Cortex of kidney (tissue), 1 donor: ENCODE results near the gene VMP1.
"Not testable (repeated sequence)": the region's sequence is repeated elsewhere in the genome, so short reads cannot be mapped to it uniquely, and the experiment has no call there.

Experiments
- DNase-seq: peaks from one replicate; lab custom pipeline; 2025; lab: John Stamatoyannopoulos, UW

Gene VMP1

DNA sequence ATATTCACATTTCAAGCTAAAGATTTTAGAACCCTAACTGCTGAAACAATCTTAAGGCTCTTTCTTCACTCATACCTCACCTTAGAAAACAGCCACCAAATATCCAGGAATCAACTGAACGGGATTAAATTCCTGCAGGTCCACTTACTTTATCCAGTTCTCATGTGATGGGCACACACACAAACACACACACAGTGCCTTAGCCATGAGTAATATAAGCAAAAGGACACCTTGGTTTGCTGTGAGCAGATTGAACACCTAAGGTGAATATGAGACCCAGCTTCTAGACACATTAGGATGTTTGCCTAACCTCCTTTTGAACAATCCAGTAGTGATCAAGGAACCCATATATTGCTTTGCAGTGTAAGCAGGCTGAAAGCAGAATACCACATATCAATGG lies 103.8 kb downstream of the VMP1 start:
- DNase-seq: no peak

DNA sequence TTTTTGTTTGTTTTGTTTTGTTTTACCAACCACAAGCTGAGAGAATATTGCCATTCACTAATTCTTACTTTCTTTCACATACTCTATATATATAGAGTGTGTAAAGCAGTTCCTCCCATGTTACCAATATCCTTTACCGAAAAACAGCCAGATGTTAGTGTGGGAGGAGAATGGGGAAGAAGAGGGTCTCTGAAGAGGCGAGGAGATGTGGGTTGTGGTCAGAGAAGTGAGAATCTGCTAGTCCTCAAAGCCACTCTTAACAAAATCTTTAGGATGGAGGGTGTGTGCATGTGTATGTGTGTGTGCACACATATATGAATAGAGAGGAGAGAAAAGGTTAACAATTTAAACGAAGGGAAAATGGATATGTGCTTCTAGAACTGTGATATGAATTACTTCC lies 104.7 kb downstream of the VMP1 start:
- no peak for DNase-seq

DNA sequence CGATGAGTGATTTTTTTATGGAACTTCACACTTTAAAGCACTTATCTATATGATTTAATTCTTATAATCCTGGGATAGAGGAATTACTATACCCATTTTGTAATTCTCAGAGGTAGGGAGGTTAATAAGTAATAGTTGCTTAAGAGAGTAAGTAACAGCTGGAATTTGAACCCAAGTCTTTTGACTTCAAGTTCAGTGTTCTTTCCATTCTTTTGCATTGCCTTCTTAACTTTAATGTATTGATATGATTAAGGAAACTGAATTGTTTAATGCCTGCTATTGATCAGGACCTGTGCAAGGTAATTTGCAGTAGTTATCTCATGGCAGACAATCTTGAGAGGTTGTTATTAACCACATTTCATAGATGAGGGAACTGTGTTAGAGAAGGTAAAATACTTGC lies 106.8 kb downstream of the VMP1 start:
- no peak for DNase-seq

DNA sequence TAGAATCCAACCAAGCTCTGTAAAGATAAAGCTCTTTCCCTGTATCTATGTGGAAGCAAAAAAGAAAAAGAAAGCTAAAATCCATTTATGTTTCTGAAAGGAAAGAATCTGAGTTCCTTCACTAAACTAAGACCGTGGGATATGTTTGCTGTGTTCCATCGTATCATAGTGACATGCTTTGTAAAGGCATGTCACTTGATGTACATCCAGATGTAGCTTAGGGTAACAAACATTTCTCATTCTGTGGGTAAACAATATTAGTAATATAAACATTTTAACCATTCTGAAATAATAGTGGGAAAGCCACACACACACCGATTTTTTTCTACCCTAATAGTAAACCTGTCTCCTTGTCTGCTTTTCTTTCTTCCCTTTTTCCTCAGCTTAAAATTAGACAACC lies 107.2 kb downstream of the VMP1 start:
- no peak for DNase-seq

DNA sequence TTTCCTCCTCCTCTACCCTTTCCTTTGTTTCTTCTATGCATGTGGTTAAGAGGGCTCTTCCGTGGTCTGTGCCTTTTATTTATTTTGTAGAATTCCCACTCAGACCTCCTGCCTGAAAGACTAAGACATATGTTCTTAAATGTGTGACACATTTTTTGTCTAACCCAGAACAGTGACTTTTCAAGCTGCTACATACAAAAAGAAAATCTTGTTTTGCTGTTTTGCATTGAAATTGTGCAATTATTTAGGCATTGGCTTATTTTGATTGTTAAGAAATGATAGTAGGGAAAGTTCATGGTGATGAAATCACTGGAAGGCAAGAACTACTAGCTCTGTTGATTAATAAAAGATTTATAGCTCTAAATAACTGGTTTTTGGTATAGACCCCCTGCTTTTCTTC lies 108.5 kb downstream of the VMP1 start:
- DNase-seq: no peak

DNA sequence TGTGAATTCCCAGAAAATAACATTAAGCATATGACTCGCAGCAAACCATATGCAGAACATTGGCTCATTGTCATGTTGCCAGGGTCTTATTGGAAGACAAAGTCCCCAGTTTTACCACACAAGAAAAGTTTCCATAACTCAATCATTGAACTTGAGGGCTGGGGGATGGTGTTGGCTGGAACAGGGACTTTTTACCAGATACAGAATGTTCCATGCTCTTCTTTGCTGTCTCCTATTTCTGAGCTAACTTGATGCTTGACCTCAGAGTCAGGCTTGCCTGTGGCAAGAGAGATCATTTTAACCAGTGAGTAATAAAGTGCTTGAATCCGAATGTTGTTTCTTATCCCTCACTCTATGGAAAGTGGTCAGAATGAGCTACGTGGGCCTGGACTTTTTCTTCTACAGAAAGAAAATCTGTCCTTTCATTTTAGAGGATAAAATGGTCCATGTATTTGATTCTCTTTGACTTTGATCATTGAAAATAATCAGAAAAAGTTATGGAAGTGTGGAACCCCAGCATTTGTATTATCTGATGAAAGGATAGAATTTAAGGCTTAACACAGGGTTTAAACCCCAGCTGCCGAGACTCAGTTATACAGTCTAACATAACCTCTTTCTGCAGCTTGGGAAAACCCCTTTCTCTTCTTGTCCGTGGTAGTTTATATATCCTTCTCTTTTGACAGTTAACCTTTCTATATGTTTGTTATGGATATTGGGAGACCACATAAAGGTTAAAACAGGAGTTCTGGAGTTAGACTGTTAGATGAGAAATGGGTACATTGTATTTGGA lies 118.3 kb downstream of the VMP1 start:
- no peak for DNase-seq

DNA sequence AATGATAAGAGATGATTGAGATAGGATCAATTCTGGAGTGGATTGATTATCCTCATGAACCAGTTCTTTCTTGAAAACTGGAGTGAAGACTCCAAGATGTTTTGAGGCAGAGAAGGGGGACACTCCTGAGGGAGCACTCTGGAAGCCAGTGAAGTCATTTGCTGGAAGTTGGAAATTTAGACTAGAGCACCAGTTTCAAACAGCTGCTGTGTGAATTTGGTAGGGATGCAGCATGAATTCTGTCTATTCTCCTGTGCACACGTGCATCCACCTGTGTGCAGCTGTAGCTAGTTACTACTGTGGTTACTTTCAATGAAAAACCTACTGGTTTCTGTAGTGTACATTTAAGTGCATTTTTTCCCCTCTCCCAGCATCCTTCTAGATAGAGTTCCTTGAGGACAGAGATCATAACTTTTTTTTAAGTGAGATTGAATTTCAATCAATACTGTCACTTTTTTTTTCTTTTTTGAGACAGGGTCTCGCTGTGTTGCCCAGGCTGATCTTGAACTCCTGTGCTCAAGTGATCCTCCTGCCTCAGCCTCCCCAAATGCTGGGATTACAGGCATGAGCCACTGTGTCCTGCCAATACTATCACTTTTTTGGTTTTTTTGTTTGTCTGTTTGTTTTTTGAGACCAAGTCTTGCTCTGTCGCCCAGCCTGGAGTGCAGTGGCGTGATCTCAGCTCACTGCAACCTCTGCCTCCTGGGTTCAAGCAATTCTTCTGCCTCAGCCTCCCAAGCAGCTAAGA lies 119.4 kb downstream of the VMP1 start:
- no peak for DNase-seq

DNA sequence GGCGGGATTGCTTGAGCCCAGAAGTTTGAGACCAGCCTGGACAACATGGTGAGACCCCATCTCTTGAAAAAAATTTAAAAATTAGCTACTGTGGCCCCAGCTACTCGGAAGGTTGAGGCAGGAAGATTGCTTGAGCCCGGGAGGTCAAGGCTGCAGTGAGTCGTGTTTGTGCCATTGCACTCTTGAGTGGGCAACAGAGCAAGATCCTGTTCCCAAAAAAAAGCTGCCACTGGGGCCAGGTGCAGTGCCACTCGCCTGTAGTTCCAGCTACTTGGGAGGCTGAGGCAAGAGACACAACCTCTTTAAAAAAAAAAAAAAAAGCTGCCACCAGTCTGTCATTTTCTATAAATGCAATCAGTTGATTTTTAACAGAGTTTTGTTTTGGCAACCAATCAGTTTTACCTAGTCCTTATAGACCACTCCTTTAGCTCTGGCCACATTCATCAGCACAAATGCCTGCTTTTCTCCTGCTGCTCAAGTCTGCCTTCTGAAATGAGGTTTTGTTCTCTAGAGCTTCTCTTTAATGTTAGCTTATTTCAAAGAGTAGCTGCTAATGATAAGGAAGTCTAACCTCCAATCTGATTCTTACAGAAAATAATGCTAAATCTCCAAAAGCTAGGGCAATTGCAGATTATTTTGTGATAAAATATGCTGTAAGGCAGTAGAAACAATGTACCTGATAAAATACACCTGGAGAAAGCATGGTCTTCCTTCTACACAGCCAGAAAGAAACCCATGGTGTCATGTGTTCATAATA lies 120.4 kb downstream of the VMP1 start:
- DNase-seq: no peak

DNA sequence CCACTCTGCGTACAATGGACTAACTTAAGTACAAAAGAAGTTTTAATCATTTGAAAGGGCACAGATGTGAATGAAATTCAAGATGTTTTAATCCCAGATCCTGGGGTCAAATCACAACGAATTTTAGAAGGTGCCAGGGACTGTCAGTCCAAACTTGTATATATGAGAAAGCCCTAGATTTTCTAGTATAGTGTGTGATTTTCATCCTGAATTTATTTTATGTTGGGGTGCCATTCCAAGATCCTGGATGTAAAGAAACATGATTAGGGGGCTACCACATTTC lies 121.0 kb downstream of the VMP1 start:
- DNase-seq: no peak

DNA sequence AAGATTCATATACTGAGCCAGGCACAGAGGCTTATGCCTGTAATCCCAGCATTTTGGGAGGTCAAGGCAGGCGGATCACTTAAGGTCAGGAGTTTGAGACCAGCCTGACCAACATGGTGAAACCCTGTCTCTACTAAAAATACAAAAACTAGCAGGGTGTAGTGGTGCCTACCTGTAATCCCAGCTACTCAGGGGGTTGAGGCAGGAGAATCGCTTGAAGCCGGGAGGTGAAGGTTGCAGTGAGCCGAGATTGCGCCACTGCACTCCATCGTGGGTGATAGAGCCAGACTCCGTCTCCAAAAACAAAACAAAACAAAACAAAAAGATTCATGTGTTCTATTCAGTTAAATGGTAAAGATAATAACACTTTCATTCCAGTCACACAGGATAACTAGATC lies 121.4 kb downstream of the VMP1 start:
- not testable (repeated sequence) for DNase-seq

DNA sequence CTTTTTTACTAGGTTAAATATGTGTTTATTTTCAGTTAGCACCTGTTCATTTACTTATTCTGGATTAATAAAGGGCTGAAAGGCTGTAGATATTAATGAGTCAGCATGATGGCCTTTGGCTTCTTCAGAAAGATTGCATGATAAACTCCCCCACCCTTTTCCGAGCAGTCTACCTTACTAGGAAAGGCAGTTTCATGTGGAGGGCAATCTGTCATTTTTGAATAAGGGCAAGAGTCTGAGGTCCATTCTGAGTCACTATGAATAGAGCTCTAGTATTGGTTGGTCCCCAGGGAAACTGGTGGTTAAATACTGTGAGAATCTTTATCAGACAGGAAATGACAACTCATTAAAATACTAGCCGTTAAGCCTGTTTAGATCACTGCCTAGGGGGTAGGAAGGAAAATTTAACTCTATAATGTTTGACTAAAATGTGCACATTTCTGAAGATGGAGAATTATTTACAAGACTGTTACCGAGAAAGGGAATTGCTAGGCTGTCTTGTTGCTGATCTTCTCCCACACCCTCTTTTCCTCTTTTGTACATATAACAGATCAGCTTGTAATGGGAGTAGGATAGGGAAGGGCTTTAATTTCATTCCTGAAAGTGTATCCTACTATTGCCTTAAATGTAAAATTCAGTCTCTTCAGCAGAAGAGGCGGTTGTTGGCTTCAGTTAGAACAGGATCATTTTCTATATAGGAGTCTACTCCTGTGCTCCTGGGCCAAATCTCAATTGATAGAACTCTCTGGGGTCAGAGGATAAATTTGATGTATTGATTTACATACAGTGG lies 122.0 kb downstream of the VMP1 start:
- no peak for DNase-seq

DNA sequence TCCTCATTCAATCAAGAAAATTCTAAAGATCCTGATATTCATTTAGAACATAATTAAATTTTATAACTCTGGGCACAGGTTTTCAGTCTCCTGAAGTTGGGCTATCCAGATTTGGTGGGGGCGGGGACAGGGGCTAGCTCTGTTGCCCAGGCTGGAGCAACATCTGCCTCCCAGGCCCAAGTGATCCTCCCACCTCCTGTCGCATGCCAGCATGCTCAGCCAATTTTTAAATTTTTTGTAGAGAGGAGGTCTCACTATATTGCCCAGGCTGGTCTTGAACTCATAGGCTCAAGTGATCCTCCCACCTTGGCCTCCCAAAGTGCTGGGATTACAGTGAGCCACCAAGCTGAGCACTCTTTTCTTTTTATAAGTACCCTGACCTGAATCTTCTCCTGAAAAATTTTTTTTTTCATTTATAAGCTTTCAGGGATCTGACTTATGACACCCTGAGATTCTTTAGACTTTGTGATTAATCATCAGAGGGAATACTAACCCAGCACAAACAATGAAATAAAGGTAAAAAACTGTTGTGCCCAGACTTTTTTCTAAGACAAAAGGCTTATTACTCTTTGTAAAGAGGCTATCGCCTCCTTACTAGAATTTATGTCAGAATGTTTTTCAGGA lies 122.7 kb downstream of the VMP1 start:
- no peak for DNase-seq

DNA sequence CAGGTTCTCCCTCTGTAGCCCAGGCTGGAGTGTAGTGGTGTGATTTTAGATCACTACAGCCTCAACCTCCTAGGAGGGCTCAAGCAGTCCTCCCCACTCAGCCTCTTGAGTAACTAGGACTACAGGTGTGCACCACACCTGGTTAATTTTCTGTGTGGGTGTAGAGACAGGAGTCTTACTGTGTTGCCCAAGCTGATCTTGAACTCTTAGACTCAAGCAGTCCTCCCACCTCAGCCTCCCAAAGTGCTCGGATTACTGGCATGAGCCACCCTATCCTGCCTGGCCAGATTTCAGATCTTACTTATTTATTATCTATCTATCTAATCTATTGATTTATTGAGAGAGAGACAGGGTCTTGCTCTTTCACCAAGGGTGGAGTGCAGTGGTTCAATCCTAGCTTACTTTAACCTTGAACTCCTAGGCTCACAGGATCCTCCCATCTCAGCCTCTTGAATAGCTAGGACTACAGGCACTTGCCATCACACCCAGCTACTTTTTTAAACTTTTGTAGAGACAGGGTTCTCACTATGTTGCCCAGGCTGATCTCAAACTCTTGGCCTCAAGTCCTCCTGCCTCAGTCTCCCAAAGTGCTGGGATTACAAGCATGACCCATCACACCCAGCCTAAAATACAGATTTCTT lies 123.5 kb downstream of the VMP1 start:
- no peak for DNase-seq

DNA sequence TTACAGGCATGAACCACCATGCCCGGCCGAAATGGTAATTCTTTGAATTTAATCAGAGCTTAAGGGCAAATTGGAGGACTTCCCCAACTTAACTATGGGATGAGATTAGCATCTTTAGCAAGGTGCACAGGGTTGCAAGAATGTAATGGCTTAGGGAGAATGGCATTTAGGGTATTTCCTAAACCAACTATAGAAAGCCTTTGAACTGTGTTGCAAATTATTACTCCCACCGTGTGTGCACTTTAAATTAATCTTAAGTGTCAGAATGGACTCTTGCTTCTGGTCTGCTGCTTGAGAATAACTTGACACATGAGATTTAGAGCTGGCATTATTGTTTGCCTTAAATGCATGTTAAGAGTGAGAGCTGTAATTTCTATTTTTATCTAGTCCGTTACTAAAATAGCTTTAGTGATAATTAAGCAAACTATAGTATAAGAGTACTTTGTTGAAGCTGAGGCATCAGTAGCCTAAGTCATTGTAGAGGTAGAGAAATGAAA lies 125.5 kb downstream of the VMP1 start:
- DNase-seq: no peak

DNA sequence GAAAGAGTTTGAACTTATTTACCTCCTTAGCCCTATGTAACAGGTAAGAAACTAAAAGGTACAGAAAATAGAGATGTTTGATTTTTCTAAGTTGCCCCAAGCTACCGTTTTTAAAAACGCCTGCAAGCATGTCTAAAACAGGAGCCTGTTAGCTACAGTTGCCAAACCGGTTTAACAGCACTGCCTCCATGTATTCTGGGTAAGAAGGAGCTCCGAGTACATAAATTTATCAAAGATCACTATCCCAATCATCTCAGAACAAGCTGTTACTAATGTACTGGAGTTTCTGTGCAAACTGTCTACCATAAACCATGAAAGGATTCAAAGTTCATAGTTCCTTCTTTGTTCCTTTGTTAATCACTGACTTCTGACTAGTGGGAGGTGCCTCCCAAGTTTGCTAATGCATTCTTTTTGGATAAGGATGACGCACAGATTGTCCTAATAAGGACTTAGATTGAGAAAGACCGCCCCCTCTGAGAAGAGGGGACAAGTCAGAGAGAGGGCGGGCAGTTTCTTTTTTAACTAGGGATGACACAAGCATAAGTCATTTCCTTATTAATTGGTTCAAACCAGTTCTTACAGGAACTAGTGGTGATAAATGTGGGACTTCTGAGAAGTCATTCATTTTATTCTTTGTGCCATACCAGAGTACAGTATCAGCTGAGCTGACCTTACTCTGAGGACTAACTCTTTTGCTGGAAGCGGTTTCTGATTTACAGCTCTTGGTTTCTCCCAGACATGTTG lies 130.0 kb downstream of the VMP1 start:
- DNase-seq: no peak

DNA sequence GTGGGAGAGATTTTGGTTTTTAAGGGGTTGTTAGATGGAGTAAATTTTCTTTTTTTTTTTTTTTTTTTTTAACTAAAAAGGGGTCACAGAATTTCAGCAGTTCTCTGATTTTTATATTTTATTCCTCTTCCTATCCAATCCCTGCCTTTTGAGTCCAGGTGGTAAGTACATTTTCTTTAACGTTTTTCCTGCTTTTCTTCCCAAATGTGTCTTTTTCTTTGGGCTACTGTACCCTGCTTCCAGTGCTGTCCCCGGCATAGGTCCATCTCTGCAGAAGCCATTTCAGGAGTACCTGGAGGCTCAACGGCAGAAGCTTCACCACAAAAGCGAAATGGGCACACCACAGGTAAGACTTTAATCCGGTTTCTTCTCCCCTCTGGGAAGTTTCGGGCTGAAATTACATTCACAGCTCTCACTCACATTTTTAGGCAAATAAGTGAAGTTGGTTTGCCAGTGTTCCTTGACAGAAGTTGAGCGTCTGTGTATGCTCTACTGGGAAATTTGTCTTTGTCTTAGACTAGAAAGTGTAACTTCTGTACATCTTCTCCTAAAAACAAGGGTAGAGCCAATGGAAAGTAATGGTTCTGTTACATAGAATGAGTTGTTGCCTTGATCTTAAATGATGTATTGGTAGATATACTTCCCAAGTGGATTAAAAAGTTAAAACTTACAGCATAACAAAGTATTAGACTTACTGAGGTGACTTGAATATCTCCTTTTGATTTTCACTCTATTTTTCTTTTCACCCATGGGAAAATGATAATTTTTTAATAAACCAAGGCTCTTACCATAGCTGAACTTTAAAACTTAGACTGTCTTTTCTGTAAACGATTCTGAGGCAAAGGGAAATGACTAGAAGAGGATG lies 130.8 kb downstream of the VMP1 start:
- DNase-seq: no peak

DNA sequence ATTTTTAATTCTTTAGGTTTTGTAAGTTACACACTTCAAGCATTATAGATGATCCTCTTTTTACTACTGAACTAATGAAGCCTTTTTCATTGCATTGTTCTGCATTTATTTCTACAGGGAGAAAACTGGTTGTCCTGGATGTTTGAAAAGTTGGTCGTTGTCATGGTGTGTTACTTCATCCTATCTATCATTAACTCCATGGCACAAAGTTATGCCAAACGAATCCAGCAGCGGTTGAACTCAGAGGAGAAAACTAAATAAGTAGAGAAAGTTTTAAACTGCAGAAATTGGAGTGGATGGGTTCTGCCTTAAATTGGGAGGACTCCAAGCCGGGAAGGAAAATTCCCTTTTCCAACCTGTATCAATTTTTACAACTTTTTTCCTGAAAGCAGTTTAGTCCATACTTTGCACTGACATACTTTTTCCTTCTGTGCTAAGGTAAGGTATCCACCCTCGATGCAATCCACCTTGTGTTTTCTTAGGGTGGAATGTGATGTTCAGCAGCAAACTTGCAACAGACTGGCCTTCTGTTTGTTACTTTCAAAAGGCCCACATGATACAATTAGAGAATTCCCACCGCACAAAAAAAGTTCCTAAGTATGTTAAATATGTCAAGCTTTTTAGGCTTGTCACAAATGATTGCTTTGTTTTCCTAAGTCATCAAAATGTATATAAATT lies 132.3 kb downstream of the VMP1 start:
- no peak for DNase-seq

DNA sequence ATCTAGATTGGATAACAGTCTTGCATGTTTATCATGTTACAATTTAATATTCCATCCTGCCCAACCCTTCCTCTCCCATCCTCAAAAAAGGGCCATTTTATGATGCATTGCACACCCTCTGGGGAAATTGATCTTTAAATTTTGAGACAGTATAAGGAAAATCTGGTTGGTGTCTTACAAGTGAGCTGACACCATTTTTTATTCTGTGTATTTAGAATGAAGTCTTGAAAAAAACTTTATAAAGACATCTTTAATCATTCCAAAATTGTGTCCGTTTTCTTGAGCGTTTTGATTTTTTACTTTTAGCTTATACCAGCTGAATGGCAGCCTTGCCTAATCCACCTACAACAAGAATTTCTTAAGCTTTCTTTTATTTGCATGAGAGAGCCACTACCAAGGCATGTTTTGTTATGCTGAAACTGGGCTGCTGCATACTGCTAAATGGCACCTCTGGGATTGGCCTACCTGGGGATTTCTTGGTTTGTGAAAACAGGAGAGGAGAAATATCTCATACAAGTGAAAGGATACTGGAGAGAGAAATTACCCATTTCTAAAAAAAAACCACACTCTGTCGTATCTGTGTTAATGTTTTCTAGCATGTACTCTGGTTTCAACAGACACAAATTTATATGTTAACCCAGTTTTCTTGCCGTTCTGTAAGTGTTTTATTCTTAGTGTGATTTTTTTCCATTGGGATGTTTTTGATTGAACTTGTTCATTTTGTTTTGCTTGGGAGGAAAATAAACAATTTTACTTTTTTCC lies 133.1 kb downstream of the VMP1 start:
- no peak for DNase-seq
